T47D (cell line): ENCODE results near the gene PTPRE.

Source experiments
- DNase-seq, 2 experiments: peaks; one replicate each; pipeline versions ENCODE4 v3.0.0 to v3.0.0-alpha.2; 2011 to 2012; ENCODE audit warnings: low read depth in 1 of 2, low spot score in 1 of 2
- JUND ChIP-seq: IDR thresholded peaks from 2 replicates; pipeline ENCODE4 v1.6.1; 2012; ENCODE audit warnings: low read depth
- in situ Hi-C: cut with HindIII; loops from 2 replicates; pipeline ENCODE4 v1.10.0; 2016; ENCODE audit warnings: low sequenced_read_pairs, low pct_unique_long_range_greater_than_20kb

PTPRE gene

GRCh38 chr10:128003521-128003920, 96.6 kb downstream of the PTPRE start:
- no peak for TF ChIP-seq JUND
- no peak for DNase-seq
- in situ Hi-C loops: no loop called here

GRCh38 chr10:128005858-128006257, 99.0 kb downstream of the PTPRE start:
- no peak for TF ChIP-seq JUND
- in situ Hi-C loops: no loop called here
- DNase-seq: no peak

DNA sequence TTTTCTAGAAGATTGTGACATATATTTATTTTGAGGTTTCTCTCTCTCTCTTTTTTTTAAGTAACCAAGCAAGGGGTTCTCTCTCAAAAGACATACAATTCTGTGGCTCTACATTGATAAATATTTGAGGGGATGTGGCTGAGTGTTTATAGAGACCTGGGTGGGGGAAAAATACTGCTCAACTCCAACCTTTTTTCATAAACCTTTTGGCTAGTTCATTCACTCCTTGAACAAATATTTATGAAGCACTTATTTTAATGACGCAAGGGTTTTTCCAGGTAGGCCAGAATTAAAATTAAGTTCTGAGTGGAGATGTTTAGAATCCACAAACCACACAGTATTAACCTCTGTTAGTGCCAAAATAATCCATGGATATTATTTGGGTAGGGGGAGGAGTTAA, 100.2 kb downstream of the PTPRE start:
- DNase-seq: peak in 1 of 2 experiments; percentile 19
- no peak for TF ChIP-seq JUND
- in situ Hi-C loops: no loop called here

DNA sequence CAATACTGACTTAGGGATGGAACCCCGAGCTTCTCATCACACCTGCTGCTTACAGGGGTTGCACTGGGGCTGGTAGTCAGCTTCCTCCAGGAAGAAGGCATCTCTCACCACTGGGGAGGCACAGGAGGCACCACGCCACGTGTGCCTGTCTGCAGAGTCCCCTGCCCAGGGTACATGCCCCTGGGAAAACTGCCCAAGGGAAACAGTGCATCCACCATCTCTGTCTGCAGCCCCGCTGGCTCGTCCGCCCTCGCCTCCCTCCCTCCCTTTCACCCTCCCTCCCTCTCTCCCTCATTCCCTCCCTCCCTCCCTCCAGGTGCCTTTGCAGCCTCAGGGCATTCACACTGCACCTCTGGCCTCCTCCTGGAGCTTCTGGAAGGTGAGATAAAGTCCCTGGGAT, 101.1 kb downstream of the PTPRE start:
- in situ Hi-C loops: no loop called here
- no peak for DNase-seq
- TF ChIP-seq JUND: no peak

DNA sequence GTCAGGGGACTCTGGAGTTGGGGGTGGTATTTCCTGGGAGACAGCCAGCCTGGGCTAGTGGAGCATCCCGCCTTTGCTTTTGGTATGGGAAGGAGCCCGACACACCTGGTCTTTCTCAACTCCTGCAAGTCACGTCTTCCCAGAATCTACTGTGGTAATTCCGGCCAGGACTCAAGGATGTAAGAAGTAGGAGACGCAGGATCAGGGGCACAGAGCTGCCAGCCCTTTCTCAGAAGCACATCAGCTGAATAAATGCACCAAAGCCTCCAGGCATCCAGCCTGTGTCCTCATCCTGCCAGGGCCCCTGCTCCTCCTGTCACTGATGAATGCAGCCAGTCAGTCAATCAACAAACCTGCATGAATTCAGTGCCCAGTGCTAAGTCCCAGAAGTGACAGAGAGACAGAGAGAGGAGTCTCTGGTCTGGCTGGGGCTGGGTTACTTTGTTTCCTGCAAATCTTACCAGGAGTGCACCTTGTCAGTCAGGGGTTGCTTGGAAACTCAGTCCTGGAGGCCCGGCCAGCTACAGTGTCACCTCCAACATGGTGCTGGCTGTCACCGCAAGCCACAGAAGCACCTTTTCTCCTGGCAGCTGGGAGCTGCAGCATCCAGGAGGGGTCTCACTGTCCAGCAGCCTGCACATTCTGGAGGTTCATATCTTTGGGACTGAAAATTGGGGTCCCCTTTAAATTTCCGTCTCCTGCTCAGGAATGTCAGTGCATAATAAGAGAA, 101.8 kb downstream of the PTPRE start:
- no peak for DNase-seq
- in situ Hi-C loops: no loop called here
- no peak for TF ChIP-seq JUND

- in situ Hi-C loops: no loop called here
- DNase-seq: no peak
- no peak for TF ChIP-seq JUND
Measured at GRCh38 chr10:128009372-128010126, 102.6 kb downstream of the PTPRE start.

DNA sequence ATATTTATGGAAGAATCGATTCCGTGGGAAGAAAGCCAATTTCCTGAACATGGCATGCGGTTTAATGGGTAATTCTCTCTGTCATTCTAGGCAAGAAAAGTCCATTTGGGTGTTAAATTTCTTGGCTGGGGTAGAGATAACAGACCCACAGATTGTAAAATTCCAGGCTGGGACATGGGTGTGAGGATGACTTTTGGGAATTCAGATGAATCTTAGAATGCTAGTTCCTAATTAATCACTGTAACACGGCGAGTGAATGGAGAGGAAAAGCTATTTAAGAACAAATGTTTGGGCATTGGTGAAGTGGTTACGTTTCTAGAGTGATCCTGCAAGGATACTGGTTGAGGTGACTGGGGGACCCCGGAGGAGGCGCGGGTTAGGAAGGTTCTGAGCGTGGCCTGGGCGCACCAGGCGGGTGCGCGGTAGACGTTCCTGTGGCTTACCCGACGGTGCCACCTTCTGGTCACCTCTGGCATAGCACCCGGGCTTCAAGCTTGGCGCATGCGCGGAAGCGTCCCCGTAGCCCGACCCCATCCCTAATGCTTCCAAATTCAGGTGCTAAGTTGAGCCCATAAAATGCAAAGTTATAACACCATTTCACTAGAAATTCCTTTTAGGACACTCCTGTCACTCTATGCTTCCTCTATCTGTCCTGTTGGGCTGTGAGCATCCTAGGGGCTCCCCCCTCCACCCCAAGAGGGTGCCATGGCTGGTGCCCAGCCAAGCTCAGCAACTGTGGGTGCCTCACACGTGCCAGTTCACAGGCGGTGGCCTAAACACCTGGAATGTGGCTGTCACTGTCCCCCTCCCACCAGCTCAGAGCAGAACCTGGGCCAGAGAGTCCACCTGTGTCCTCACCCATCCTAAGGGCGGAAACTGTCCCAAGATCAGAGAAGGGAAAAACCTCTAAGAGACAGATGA, 104.4 kb downstream of the PTPRE start:
- peak; percentile 56 to 58 for DNase-seq
- in situ Hi-C loops: no loop called here
- no peak for TF ChIP-seq JUND

DNA sequence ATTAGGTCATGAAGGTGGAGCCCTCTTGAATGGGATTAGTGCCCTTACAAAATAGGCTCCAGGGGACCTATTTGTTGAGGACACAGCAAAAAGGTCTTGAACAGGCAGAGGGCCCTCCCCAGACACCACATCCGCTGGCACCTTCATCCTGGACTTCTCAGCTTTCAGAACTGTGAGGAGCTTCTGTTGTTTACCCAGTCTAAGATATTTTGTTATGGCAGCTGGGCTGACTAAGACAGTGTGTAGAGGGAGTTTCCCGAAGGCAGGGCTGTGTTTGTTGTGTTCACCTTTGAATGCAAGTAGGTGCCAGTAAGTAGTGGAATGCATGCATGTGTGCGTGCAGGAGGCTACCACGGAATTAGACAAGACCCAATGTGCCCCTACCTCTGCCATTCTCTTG, 106.7 kb downstream of the PTPRE start:
- TF ChIP-seq JUND: no peak
- DNase-seq: no peak
- in situ Hi-C loops: no loop called here

GRCh38 chr10:128014236-128014635, 107.3 kb downstream of the PTPRE start:
- no peak for TF ChIP-seq JUND
- no peak for DNase-seq
- in situ Hi-C loops: no loop called here

GRCh38 chr10:128016423-128017060, 109.6 kb downstream of the PTPRE start:
- in situ Hi-C loops: no loop called here
- TF ChIP-seq JUND: no peak

GRCh38 chr10:128017822-128018221, 110.9 kb downstream of the PTPRE start:
- TF ChIP-seq JUND: no peak
- in situ Hi-C loops: no loop called here

More at GRCh38 chr10:128016423-128017060, 109.6 kb downstream of the PTPRE start:
- no peak for DNase-seq

DNA sequence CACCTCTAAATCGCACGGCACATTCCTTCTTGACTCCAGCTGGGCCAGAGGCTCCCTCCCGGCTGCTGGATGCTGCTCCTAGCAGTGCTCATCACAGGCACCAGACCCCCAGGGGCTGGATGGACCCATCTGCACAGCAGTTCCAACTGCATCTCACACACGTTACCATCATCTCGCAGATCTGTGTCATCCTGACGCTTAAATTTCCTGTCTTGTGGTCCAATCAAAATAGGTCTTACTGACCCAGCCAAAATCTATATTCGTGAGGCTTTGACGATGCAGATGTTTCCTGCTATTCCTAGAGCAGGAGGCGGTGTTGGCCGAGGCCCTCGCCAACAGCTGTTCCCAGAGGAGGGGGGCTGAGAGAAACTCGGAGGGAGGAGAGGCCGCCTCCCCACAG, 111.3 kb downstream of the PTPRE start:
- no peak for TF ChIP-seq JUND
- DNase-seq: no peak
- in situ Hi-C loops: no loop called here

More at GRCh38 chr10:128017822-128018221, 110.9 kb downstream of the PTPRE start:
- DNase-seq: no peak
